Activated CD4-positive, alpha-beta T cell treated with anti-CD3 and anti-CD28 coated beads, Interleukin-2, amount 10 ng/mL, durations not matched to agents 7 days and 5 days (primary cell): ENCODE results near the gene SLC6A1. TPM values are rescaled to one million over a fixed set of nuclear protein-coding genes. Genes with fewer than 3 reads are reported as not detected.
"Not testable (repeated sequence)": the region's sequence is repeated elsewhere in the genome, so short reads cannot be mapped to it uniquely, and the experiment has no call there.

ENCODE experiments used
- CTCF ChIA-PET: fragments of 350-600 bp; sonication (Branson Sonifier 250); formaldehyde crosslinking; loops from one replicate; lab custom pipeline; 2021; ENCODE audit warnings: antibody characterized with exemption; lab: Charles Lee
- POLR2A ChIA-PET: fragments of 350-600 bp; sonication (Branson Sonifier 250); formaldehyde crosslinking; loops from one replicate; lab custom pipeline; 2021; ENCODE audit warnings: antibody characterized with exemption; lab: Charles Lee
- DNase-seq: peaks from one replicate; pipeline ENCODE4 v3.0.0-alpha.2; 2020
- H3K27ac Mint-ChIP-seq: one replicate; pipeline ENCODE4 v1.8.0; 2021; ENCODE audit warnings: mild to moderate bottlenecking, moderate library complexity, mixed read lengths
- H3K27me3 Mint-ChIP-seq: one replicate; pipeline ENCODE4 v1.8.0; 2021; ENCODE audit warnings: mixed read lengths
- H3K36me3 Mint-ChIP-seq: one replicate; pipeline ENCODE4 v1.8.0; 2021; ENCODE audit warnings: low read depth, mixed read lengths
- H3K4me1 Mint-ChIP-seq: one replicate; pipeline ENCODE4 v1.8.0; 2021; ENCODE audit warnings: mixed read lengths
- H3K4me3 Mint-ChIP-seq: one replicate; pipeline ENCODE4 v1.8.0; 2021; ENCODE audit warnings: mild to moderate bottlenecking, moderate library complexity, mixed read lengths
- H3K9me3 Mint-ChIP-seq: one replicate; pipeline ENCODE4 v1.8.0; 2021; ENCODE audit warnings: mixed read lengths
- total RNA-seq, 2 experiments: library from RNA; stranded (reverse); gene quantifications; one replicate each; pipeline ENCODE4 v1.2.3, GENCODE V29; 2021

Gene SLC6A1
- total RNA-seq, 2 experiments from 2014 or later: not detected

DNA sequence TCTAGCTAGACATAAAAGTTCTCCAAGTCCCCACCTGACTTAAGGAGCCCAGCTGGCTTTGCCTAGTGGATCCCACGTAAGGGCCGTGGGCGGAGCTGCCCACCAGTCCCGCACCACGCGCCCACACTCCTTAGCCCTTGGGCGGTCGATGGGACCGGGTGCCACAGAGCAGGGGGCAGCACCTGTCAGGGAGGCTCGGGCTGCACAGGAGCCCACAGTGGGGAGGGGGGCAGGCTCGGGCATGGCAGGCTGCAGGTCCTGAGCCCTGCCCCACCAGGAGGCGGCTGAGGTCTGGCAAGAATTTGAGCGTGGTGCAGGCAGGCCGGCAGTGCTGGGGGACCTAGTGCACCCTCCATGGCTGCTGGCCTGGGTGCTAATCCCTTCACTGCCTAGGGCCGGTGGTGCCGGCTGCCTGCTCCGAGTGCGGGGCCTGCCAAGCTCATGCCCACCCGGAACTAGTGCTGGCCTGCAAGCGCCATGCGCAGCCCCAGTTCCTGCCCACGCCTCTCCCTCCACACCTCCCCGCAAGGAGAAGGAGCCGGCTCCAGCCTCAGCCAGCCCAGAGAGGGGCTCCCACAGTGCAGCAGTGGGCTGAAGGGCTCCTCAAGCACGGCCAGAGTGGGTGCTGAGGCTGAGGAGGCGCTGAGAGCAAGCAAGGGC, 78.7 kb downstream of the SLC6A1 start:
- no peak overlapping the region for H3K27ac Mint-ChIP-seq
- CTCF ChIA-PET: interaction anchor here (1.8 kb wide), 1 partner anchor 11 kb away, joined by 8 read pairs; no protein-coding TSS in a partner anchor
- H3K36me3 Mint-ChIP-seq: no peaks in the 10 kb centered on the region
- peaks cover 18% of the 10 kb centered on the region for H3K27me3 Mint-ChIP-seq
- H3K4me3 Mint-ChIP-seq: no peak overlapping the region
- peaks cover 2% of the 10 kb centered on the region for H3K9me3 Mint-ChIP-seq
- POLR2A ChIA-PET: no interaction called here
- H3K4me1 Mint-ChIP-seq: no peaks in the 10 kb centered on the region
- DNase-seq: no peak

DNA sequence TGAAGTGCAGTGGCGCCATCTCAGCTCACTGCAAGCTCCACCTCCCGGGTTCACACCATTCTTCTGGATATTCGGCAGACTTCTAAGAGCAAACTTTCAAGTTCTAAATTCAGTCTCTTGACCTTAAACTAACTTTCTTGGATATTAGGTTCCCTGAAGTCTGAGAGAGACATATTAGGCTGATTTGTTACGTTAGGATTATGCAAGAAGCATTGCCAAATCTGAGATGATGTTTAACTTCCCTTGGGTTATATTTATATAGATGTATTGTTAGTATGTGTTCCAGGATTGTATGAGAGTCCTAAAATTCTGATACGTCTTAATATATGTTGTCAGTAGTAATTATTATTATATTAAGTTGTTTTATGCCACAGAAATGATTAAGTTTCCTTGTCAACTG, 80.1 kb downstream of the SLC6A1 start:
- Mint-ChIP-seq H3K4me1 (no peaks in the 10 kb centered on the region), H3K36me3 (no peaks in the 10 kb centered on the region), H3K9me3 (peaks cover 2% of the 10 kb centered on the region), H3K4me3 (no peak overlapping the region), H3K27me3 (peaks cover 18% of the 10 kb centered on the region), H3K27ac (no peak overlapping the region)
- CTCF ChIA-PET: interaction anchor here (1.4 kb wide), 1 partner anchor 9 kb away, joined by 4 read pairs; no protein-coding TSS in a partner anchor
- no peak for DNase-seq
- POLR2A ChIA-PET: no interaction called here

DNA sequence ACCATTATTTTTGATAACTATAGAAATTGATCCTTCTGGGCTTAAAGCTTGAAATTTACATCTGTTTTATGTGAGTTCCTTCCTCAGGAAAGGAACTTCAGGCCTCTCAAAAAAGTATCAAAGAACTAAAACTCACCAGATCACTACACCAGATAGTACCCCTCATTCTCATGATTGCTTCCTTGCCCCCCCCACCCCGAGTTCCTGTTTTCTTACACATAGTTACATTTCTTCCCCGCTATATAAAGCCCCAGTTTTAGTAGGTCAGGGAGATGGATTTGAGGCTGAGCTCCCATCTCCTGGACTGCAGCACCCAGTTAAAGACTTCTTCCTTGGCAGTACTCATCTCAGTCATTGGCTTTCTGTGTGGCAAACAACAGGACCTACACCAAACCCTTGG, 81.5 kb downstream of the SLC6A1 start:
- ChIA-PET CTCF (no interaction called here), POLR2A (no interaction called here)
- Mint-ChIP-seq H3K4me1 (no peaks in the 10 kb centered on the region), H3K36me3 (no peaks in the 10 kb centered on the region), H3K4me3 (no peak overlapping the region), H3K27ac (no peak overlapping the region), H3K27me3 (peaks cover 23% of the 10 kb centered on the region), H3K9me3 (peaks cover 2% of the 10 kb centered on the region)
- DNase-seq: no peak

GRCh38 chr3:11074451-11074850, 81.9 kb downstream of the SLC6A1 start:
- H3K27ac Mint-ChIP-seq: no peak overlapping the region
- H3K4me3 Mint-ChIP-seq: no peak overlapping the region
- peaks cover 26% of the 10 kb centered on the region for H3K27me3 Mint-ChIP-seq
- no peaks in the 10 kb centered on the region for H3K36me3 Mint-ChIP-seq
- POLR2A ChIA-PET: no interaction called here
- peaks cover 2% of the 10 kb centered on the region for H3K9me3 Mint-ChIP-seq
- CTCF ChIA-PET: no interaction called here
- no peak for DNase-seq
- no peaks in the 10 kb centered on the region for H3K4me1 Mint-ChIP-seq

- H3K27ac Mint-ChIP-seq, H3K4me1 Mint-ChIP-seq, H3K4me3 Mint-ChIP-seq, POLR2A ChIA-PET, DNase-seq, CTCF ChIA-PET, H3K36me3 Mint-ChIP-seq, H3K9me3 Mint-ChIP-seq: not testable (repeated sequence)
- peaks cover 28% of the 10 kb centered on the region for H3K27me3 Mint-ChIP-seq
Observed at GRCh38 chr3:11075122-11075521, 82.6 kb downstream of the SLC6A1 start.

GRCh38 chr3:11076711-11077110, 84.2 kb downstream of the SLC6A1 start:
- H3K27me3 Mint-ChIP-seq: peaks cover 30% of the 10 kb centered on the region
- ChIA-PET CTCF (no interaction called here), POLR2A (no interaction called here)
- H3K4me3 Mint-ChIP-seq: no peak overlapping the region
- H3K27ac Mint-ChIP-seq: no peak overlapping the region
- no peaks in the 10 kb centered on the region for H3K36me3 Mint-ChIP-seq
- peaks cover 2% of the 10 kb centered on the region for H3K9me3 Mint-ChIP-seq
- no peak for DNase-seq
- no peaks in the 10 kb centered on the region for H3K4me1 Mint-ChIP-seq

DNA sequence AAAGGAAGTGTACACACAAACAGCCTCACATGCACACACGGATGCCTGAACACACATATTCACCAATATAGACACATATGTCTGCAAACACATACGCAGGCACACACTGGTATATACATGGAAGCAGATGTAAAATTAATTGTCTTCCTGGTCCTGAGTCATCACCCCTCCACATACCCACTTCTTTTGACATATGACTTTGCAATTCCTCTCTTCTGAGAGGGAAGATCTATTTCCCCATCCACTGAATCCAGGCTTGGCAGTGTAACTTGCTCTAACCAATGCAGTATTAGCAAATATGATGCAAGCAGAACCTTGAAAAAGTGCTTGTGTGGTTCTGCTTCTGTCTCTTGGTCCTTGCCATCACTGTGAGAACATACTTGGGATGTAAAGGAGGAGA, 84.9 kb downstream of the SLC6A1 start:
- Mint-ChIP-seq H3K36me3 (no peaks in the 10 kb centered on the region), H3K27me3 (peaks cover 31% of the 10 kb centered on the region), H3K4me3 (no peak overlapping the region), H3K27ac (no peak overlapping the region), H3K4me1 (no peaks in the 10 kb centered on the region), H3K9me3 (peaks cover 2% of the 10 kb centered on the region)
- ChIA-PET CTCF (no interaction called here), POLR2A (no interaction called here)
- no peak for DNase-seq

- Mint-ChIP-seq H3K27me3 (peaks cover 22% of the 10 kb centered on the region), H3K9me3 (peaks cover 2% of the 10 kb centered on the region), H3K27ac (no peak overlapping the region), H3K4me1 (no peaks in the 10 kb centered on the region), H3K36me3 (no peaks in the 10 kb centered on the region), H3K4me3 (no peak overlapping the region)
- no peak for DNase-seq
- ChIA-PET CTCF (no interaction called here), POLR2A (no interaction called here)
Observed at GRCh38 chr3:11078826-11079515, 86.4 kb downstream of the SLC6A1 start.

DNA sequence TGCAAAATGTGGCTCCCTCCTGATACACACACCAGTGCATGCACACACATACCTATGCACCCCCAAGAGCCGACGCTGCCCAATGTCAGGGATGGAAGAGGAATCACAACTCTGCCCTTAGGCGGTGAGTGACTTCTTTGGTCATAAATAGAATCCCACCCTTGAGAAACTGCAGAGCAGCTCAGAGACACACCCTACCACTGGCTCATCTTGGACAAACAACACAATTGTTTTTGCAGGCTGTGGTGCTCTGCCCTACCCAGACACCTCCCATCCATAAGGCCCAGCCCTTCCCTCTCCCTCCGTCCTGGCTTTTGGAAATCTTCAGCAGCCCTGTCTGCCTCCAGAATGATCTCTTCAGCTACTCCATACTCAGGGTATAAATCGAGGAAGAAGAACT, 87.9 kb downstream of the SLC6A1 start:
- Mint-ChIP-seq H3K4me1 (no peaks in the 10 kb centered on the region), H3K4me3 (no peak overlapping the region), H3K27me3 (peaks cover 16% of the 10 kb centered on the region), H3K27ac (no peak overlapping the region), H3K9me3 (peaks cover 2% of the 10 kb centered on the region), H3K36me3 (no peaks in the 10 kb centered on the region)
- ChIA-PET POLR2A (no interaction called here), CTCF (no interaction called here)
- DNase-seq: no peak

DNA sequence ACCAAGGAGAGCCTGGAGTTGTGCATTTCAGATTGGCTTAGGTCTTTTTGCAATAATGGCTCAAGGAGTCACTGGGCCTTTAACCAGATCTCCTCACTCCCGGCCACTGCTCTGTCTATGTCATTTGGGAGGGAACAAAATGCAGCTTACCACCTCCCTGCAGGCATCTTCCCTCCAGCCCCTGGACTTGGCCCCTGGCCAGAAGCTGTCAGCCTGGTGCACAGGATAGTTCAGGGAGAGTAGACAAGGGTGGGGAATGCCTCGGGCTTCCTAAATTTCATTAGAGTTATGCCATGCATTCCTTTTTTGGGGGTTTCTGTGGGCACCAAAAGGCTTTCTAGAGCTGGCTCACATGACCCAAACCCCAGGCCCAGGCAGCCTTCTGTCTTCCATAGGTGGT, 91.5 kb downstream of the SLC6A1 start:
- Mint-ChIP-seq H3K4me1 (no peaks in the 10 kb centered on the region), H3K27me3 (peaks cover 7% of the 10 kb centered on the region), H3K27ac (no peak overlapping the region), H3K36me3 (no peaks in the 10 kb centered on the region), H3K9me3 (no peaks in the 10 kb centered on the region), H3K4me3 (no peak overlapping the region)
- ChIA-PET CTCF (no interaction called here), POLR2A (no interaction called here)
- DNase-seq: no peak

DNA sequence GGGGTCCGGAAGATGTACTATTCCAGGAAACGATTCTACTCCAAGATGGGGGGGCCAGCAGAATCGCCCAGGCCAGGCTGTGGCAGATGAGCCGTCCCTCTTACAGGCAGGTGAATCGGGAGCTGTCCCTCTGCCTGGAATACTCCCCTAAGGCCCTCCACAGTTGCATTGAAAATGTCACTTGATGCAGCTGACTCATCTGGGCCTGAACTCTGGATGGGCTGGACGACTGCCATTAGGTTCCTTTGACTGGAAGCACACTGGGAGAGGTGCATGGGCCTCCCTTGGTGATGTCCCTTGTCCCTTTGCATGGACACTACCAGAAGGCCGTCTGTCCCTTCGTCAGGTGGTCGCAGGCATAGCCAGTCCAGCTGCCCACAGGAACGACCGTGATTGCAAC, 92.1 kb downstream of the SLC6A1 start:
- peaks cover 2% of the 10 kb centered on the region for H3K27me3 Mint-ChIP-seq
- no peak for DNase-seq
- no peak overlapping the region for H3K27ac Mint-ChIP-seq
- ChIA-PET POLR2A (no interaction called here), CTCF (no interaction called here)
- no peaks in the 10 kb centered on the region for H3K36me3 Mint-ChIP-seq
- no peaks in the 10 kb centered on the region for H3K4me1 Mint-ChIP-seq
- H3K4me3 Mint-ChIP-seq: no peak overlapping the region
- no peaks in the 10 kb centered on the region for H3K9me3 Mint-ChIP-seq

DNA sequence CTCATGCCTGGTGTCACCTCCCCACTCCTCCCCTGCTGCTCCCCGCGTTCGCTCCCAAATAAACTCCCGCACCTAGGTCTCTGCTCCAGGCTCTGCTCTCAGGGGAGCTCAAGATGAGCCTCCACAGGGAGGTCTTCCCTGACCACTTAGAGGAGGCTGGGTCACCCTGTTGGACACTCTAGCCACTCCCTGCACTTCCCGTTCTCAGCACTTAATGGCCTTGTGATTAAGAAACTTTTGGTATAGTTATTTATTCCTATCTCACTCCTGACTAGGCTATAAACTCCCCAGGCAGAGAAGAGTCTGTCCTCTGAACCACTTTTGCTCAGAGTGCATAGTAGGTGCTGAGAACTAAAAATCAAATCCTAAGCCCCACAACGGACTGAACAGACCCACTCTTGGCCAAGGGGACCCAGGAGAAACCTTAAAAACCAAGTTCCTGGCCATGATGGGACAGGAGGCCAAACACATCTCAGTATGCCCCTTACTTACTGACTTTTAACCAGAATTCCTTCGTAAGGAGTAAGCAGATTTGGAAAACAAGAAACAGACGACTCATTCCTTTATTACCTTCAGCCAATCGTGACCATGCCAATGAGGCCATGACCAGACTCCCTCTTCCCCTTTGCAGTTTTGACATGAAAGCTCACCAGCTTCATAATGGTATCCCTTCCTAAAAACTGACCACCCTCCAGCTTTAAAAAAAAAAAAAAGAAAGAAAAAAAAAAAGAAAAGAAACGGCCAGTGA, 92.7 kb downstream of the SLC6A1 start:
- ChIA-PET CTCF (no interaction called here), POLR2A (no interaction called here)
- H3K27me3 Mint-ChIP-seq: peaks cover 2% of the 10 kb centered on the region
- no peak overlapping the region for H3K4me3 Mint-ChIP-seq
- H3K36me3 Mint-ChIP-seq: no peaks in the 10 kb centered on the region
- H3K9me3 Mint-ChIP-seq: no peaks in the 10 kb centered on the region
- DNase-seq: no peak
- H3K27ac Mint-ChIP-seq: no peak overlapping the region
- no peaks in the 10 kb centered on the region for H3K4me1 Mint-ChIP-seq

DNA sequence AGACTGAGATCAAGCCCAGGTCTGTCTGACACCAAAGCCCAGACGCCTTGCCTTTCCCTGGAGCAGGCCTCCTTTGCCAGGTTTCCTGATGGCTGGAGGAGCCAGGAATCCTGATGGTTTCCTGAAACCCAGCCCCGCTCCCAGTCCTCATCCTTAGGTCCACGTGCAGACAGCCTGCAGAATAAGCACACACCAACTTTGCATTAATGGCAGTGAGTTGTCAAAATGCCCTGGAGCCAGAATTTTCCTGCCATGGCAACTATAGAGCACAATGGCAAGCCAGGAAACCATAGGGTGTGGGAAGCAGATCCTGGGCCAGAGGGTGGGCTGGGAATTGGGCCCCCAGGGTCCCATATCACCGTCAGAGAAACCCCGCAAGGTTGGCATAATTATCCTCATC, 94.3 kb downstream of the SLC6A1 start:
- ChIA-PET CTCF (interaction anchor here (0.5 kb wide), 1 partner anchor 96 kb away, joined by 8 read pairs; no protein-coding TSS in a partner anchor), POLR2A (no interaction called here)
- Mint-ChIP-seq H3K36me3 (no peaks in the 10 kb centered on the region), H3K4me1 (no peaks in the 10 kb centered on the region), H3K27me3 (no peaks in the 10 kb centered on the region), H3K9me3 (no peaks in the 10 kb centered on the region), H3K4me3 (no peak overlapping the region), H3K27ac (no peak overlapping the region)
- DNase-seq: no peak
